ENCODE measurements around the gene PPCDC.

DNA sequence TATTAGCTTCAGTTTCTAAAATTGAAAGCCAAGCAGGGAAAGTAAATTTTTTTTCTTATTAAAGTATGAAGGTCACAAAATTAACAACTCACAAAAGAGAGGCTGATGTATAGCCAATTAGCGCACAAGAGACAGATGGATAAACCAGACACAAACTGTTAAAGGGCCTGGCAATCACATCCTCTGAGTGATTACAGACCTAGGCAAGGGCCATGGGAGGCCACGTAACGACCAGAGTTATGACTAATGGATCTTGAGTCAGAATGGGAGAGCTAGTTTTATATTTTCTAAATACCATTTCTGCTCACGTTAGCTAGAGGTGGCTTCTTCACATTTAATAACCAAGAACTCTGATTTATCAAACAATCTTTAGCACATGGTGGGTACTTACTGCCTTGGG lies 45.8 kb upstream of the PPCDC start:
- no peak for TF ChIP-seq TAF1 (conservative IDR thresholded peaks at IDR 0.05)
- no peak for TF ChIP-seq CTCF (IDR thresholded peaks at IDR 0.05; ENCODE audit: low read depth, low read length, missing input control)
- TF ChIP-seq, protein P1, sequence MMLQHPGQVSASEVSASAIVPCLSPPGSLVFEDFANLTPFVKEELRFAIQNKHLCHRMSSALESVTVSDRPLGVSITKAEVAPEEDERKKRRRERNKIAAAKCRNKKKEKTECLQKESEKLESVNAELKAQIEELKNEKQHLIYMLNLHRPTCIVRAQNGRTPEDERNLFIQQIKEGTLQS (IDR thresholded peaks at IDR 0.05) = no peak
- no peak for TF ChIP-seq SP1 (IDR thresholded peaks at IDR 0.05)
- TF ChIP-seq YY1 (IDR thresholded peaks at IDR 0.05) = no peak
- TF ChIP-seq RAD21 (IDR thresholded peaks at IDR 0.05) = no peak
- TF ChIP-seq MAX (IDR thresholded peaks at IDR 0.05) = no peak
- TF ChIP-seq, protein P2, sequence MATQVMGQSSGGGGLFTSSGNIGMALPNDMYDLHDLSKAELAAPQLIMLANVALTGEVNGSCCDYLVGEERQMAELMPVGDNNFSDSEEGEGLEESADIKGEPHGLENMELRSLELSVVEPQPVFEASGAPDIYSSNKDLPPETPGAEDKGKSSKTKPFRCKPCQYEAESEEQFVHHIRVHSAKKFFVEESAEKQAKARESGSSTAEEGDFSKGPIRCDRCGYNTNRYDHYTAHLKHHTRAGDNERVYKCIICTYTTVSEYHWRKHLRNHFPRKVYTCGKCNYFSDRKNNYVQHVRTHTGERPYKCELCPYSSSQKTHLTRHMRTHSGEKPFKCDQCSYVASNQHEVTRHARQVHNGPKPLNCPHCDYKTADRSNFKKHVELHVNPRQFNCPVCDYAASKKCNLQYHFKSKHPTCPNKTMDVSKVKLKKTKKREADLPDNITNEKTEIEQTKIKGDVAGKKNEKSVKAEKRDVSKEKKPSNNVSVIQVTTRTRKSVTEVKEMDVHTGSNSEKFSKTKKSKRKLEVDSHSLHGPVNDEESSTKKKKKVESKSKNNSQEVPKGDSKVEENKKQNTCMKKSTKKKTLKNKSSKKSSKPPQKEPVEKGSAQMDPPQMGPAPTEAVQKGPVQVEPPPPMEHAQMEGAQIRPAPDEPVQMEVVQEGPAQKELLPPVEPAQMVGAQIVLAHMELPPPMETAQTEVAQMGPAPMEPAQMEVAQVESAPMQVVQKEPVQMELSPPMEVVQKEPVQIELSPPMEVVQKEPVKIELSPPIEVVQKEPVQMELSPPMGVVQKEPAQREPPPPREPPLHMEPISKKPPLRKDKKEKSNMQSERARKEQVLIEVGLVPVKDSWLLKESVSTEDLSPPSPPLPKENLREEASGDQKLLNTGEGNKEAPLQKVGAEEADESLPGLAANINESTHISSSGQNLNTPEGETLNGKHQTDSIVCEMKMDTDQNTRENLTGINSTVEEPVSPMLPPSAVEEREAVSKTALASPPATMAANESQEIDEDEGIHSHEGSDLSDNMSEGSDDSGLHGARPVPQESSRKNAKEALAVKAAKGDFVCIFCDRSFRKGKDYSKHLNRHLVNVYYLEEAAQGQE (IDR thresholded peaks at IDR 0.05) = no peak
- no peak for TF ChIP-seq FOXA1 (IDR thresholded peaks at IDR 0.05)
- TF ChIP-seq RXRA (IDR thresholded peaks at IDR 0.05) = no peak
- TF ChIP-seq GABPA (IDR thresholded peaks at IDR 0.05 in 1 of 2, conservative IDR thresholded peaks at IDR 0.05 in 1 of 2) = no peak
